HUES64 (cell line): Measurements from ENCODE around the gene UVSSA.
"Not testable (repeated sequence)": the region's sequence is repeated elsewhere in the genome, so short reads cannot be mapped to it uniquely, and the experiment has no call there.

Source experiments
- H3K27ac ChIP-seq: 2 replicates; pipeline ENCODE4 v1.7.0; 2013; ENCODE audit warnings: low read depth, low read length, inconsistent platforms
- H3K27me3 ChIP-seq: 2 replicates; pipeline ENCODE4 v1.6.1; 2013; ENCODE audit warnings: mild to moderate bottlenecking, low read length; ENCODE audit not compliant: insufficient read depth
- H3K36me3 ChIP-seq: 2 replicates; pipeline ENCODE4 v1.6.1; 2013; ENCODE audit warnings: mild to moderate bottlenecking, low read length; ENCODE audit not compliant: insufficient read depth
- H3K4me1 ChIP-seq: 2 replicates; pipeline ENCODE4 v1.6.1; 2013; ENCODE audit warnings: mild to moderate bottlenecking, low read length, moderate library complexity; ENCODE audit not compliant: insufficient read depth
- H3K4me3 ChIP-seq: 2 replicates; pipeline ENCODE4 v1.5.1; 2013; ENCODE audit warnings: mild to moderate bottlenecking, low read length, moderate library complexity
- H3K9ac ChIP-seq: 2 replicates; pipeline ENCODE4 v1.6.1; 2013; ENCODE audit warnings: mild to moderate bottlenecking, low read depth, low read length
- H3K9me3 ChIP-seq: 2 replicates; pipeline ENCODE4 v1.6.1; 2013; ENCODE audit warnings: low read depth, low read length; ENCODE audit not compliant: insufficient read depth
- WGBS: fragments of 150-250, 120-280 bp; methylation state at CpG from one replicate; pipeline ENCODE4 v1.1.7; 2013; ENCODE audit warnings: missing lambda C conversion rate; 5-methylcytosine and 5-hydroxymethylcytosine counted together

The UVSSA gene

DNA sequence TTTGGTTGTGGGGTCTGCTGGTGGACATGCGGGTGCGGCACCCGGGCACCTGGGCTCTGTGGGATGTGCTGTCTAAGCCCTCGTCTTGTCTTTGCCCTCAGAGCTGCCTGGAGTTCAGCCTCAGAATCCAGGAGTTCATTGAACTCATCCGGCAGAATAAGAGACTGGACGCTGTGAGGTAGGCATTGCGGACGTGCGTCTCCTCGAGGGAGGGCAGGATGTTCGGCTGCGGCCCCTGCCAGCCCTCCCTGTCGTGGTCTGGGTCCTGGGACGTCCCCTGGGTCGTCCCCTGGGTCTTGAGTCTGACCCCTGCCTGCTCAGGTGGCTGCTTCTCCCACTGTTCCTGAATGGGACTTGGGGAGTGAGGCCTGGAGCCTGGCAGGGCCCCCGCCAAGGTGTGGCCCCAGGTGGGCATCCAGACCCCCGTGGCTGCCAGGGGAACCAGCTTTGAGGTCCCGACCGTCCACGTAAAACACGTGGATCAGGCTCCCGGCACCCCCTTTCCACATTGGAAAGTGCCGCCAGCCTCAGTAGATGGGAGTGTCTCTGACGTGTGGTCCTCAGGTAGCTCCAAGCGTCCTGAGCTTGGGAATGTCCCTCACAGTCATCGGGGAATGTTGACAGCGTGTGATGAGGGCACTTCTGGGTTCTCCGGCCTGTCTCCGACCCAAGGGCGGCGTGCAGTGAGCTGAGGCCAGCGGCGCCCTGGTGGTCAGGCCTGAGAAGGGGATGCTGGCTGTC lies 19.3 kb upstream of the UVSSA start:
- Histone ChIP-seq H3K27ac (no peak overlapping the region), H3K4me3 (no peak overlapping the region), H3K4me1 (no peaks in the 10 kb centered on the region), H3K9me3 (no peaks in the 10 kb centered on the region), H3K9ac (no peak overlapping the region), H3K36me3 (peaks cover 65% of the 10 kb centered on the region), H3K27me3 (no peaks in the 10 kb centered on the region)
- 94% methylated on average over 33 of the region's 33 CpGs for WGBS

DNA sequence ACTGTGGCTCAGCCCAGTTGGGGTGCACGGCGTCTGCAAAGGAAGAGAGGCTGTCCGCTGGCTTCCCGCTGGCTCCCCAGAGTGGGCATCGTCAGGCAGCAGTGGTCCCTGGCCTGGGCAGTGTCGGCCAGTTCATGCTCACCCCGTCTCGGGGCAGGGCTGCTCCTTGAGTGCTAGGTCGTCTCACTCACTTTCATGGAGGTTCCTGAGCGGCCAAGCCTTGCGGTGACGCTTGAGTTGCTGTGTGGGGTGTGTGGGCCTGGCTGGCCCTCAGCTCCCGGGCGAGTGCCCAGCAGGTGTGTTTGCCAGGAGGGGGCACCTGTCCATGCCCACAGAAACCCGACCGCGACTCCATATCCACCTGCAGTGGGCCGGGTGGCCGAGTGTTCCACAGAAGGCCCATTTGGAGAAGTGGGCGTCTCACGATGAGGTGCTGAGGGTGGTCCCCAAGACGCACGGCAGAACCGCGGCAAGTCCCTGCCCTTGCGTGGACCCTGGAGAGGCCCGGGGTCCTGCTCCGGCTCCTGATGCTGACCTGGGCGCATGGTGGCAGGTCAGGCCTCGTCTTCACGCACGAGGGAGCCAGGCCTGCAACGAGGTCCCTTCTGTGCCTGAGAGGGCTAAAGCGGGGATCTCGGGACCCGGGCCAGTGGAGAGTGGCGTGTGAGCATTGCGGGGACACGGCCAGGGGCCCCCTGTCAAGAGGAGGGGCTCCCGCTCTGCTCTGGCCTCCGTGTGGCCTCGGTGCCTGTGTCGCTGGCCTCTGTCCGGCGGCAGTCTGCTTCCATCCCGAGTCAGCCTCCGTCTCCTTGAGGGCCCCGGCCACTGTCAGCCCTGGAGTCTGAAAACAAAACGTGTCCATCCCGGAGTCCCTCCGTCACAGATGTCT lies 18.5 kb upstream of the UVSSA start:
- Histone ChIP-seq H3K4me3 (no peak overlapping the region), H3K36me3 (peaks cover 66% of the 10 kb centered on the region), H3K9ac (no peak overlapping the region), H3K9me3 (no peaks in the 10 kb centered on the region), H3K27me3 (no peaks in the 10 kb centered on the region), H3K27ac (no peak overlapping the region), H3K4me1 (no peaks in the 10 kb centered on the region)
- WGBS: 96% methylated on average over 51 of the region's 51 CpGs

DNA sequence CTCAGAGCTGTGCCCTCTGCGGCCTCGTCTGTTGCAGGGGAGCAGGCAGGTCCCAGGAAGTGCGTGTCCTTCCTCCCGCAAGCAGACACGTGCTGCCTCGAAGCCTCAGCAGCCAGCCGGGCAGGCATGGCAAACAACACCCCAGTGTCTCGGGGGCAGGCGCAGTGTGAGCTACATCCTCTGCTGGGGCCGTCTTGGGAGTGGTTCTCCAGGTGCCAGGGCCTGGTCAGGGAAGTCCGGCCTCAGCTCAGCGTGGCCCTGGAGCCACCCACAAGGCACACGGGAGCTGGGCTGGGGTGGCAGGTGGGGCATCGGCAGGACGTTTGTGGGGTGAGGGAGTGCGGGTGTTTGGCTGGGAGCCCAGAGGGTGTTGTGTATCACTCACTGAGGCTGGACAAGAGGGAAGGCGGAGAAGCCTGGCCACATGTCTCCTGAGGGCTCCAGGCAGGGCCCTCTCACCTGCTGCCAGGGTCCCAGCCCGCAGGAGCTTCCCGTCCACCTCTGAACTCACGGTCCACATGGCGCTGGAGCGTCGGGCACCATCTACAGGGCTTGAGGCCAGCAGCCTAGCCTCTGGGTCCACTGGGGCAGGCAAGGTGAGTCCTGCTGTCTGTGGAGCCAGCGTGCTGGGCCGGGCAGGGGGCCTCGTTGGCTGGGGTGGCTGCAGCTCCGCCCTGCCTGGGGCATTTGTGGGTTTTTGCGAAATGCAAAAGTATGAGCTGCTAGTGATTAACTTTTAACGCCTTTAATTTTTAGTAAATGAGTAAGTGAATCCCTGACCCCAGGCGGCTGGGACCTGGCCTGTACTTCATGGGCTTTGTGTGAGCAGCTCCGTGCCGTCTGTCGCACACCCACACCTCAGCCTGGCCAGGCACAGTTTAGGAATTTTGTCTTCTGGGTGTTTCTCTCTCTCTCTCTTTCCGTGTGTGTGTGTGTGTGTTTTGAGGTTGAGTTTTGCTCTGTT lies 17.3 kb upstream of the UVSSA start:
- H3K27me3 ChIP-seq: no peaks in the 10 kb centered on the region
- H3K9me3 ChIP-seq: no peaks in the 10 kb centered on the region
- H3K9ac ChIP-seq: no peak overlapping the region
- 94% methylated on average over 33 of the region's 34 CpGs for WGBS
- no peaks in the 10 kb centered on the region for H3K4me1 ChIP-seq
- H3K27ac ChIP-seq: no peak overlapping the region
- no peak overlapping the region for H3K4me3 ChIP-seq
- H3K36me3 ChIP-seq: peaks cover 65% of the 10 kb centered on the region

DNA sequence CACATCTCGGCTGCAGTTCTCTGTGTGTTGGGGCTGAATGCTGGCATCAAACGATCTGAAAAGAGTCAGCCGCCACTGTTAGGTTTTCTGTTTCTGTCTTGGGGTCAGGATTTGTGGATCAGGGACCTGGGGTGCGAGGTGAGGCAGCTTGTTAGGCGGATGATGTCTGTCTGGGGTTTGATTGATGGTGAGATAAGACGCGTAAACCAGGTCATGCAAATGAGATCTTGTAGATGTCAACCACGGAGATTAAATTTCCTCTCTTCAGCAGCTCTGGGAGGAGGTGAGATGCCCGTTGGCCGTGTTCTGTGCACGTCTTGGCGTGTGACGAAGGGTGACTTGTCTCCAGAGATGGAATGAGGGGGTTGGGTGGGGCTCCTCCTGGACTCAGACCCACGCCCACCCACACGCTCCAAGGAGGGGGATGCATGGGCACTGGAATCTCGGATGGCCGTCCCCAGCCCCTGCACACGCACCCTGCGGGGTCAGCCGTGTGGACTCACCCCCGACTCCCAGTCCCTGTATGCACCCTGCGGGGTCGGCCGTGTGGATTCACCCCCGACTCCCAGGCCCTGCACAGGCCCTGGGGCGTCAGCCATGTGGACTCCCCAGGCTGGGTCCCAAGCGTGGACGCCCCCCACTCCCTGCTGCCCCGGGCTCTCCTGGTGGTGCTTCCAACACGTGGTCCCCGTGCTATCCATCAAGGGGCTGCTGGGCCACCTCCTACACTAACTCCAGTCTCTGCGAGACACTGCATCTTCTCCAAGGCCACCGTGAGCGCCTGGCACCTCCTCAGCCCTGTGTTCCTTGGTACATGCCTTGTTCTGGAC lies 16.0 kb upstream of the UVSSA start:
- Histone ChIP-seq H3K36me3 (peaks cover 58% of the 10 kb centered on the region), H3K9ac (no peak overlapping the region), H3K9me3 (no peaks in the 10 kb centered on the region), H3K27me3 (no peaks in the 10 kb centered on the region), H3K4me3 (no peak overlapping the region), H3K4me1 (no peaks in the 10 kb centered on the region), H3K27ac (no peak overlapping the region)
- 92% methylated on average over 34 of the region's 34 CpGs for WGBS

DNA sequence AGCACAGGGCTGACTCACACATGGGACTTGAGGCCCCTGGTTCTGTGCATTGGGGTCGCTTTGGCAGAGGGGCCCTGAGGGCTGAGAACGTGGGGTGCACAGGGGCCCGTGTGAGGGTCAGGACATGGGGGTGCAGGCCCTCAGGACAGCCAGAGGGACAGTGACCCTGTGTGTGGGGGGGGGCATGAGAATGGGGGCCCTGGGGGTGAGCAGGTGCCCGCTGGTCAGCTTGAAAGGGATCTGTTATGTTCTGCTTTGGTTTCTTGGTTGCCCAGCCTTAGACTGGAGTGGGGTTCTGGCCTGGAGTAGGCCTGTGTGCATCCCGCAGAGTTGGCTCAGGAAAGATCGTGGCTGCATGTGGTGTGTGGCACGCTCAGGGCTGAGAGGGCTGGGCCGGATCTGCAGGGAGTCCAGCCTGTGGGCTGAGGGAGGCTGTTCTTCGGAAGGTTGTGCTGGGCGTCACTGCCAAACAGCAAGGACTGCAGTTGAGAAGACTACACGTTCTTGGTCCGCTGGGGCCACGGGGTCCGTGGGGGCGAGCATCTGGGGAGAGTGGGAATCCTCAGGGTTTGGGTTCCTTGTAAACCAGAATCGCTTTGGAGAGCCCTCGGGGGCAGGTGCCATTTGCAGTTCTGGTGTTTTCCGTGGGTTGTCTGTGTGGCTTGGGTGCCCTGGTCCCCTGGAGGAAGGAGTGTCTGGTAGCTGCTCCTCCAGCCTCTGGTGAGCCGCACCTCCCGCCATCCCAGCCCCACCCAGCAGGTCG lies 15.2 kb upstream of the UVSSA start:
- peaks cover 61% of the 10 kb centered on the region for H3K36me3 ChIP-seq
- 95% methylated on average over 21 of the region's 21 CpGs for WGBS

DNA sequence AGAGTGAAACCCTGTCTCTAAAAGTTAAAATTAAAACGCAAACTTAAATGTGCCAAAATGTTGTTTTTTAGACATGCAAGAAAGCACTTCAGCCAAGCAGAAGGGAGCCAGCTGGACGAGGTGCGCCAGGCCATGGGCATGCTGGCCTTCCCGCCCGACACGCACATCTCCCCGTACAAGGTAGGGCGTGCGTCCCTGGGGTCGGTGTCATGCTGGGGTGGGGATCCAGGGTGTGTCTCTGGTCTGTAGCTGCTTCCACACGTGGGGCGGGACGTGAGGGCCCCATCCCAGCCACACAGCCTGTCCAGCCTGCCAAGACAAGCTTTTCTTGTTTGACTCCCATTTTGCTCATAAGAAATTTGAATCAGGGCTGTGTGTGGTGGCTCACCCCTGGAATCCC lies 14.3 kb upstream of the UVSSA start:
- H3K36me3 ChIP-seq: peaks cover 65% of the 10 kb centered on the region
- WGBS: 98% methylated on average over 13 of the region's 13 CpGs
- H3K9ac ChIP-seq: no peak overlapping the region
- H3K9me3 ChIP-seq: no peaks in the 10 kb centered on the region
- H3K27me3 ChIP-seq: no peaks in the 10 kb centered on the region
- no peak overlapping the region for H3K4me3 ChIP-seq
- H3K4me1 ChIP-seq: no peaks in the 10 kb centered on the region
- H3K27ac ChIP-seq: no peak overlapping the region

More for the DNA sequence above, 15.2 kb upstream of the UVSSA start:
- Histone ChIP-seq H3K4me3 (no peak overlapping the region), H3K9ac (no peak overlapping the region), H3K27ac (no peak overlapping the region), H3K9me3 (no peaks in the 10 kb centered on the region), H3K27me3 (no peaks in the 10 kb centered on the region), H3K4me1 (no peaks in the 10 kb centered on the region)

DNA sequence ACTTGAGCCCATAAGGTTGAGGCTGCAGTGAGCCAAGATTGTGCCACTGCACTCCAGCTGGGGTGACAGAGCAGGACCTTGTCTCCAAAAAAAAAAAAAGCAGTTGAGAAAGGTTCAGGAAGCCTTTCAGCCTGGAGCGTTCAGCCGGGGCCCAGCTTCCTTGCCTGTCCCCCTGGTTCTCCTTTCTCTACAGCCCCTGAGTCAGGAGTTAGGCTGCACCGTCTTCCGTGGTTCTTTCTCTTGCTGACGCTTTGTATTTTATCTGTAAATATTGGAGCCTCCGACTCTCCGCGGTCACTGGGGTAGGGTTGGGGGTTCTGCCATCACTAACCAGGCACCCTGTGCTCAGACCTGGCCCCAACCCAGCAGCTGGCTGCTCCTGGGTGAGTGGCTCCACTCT lies 13.8 kb upstream of the UVSSA start:
- no peaks in the 10 kb centered on the region for H3K27me3 ChIP-seq
- H3K9me3 ChIP-seq: no peaks in the 10 kb centered on the region
- H3K27ac ChIP-seq: no peak overlapping the region
- no peak overlapping the region for H3K9ac ChIP-seq
- H3K36me3 ChIP-seq: peaks cover 65% of the 10 kb centered on the region
- whole genome bisulfite sequencing: 97% methylated on average over 8 of the region's 8 CpGs
- no peak overlapping the region for H3K4me3 ChIP-seq
- no peaks in the 10 kb centered on the region for H3K4me1 ChIP-seq

DNA sequence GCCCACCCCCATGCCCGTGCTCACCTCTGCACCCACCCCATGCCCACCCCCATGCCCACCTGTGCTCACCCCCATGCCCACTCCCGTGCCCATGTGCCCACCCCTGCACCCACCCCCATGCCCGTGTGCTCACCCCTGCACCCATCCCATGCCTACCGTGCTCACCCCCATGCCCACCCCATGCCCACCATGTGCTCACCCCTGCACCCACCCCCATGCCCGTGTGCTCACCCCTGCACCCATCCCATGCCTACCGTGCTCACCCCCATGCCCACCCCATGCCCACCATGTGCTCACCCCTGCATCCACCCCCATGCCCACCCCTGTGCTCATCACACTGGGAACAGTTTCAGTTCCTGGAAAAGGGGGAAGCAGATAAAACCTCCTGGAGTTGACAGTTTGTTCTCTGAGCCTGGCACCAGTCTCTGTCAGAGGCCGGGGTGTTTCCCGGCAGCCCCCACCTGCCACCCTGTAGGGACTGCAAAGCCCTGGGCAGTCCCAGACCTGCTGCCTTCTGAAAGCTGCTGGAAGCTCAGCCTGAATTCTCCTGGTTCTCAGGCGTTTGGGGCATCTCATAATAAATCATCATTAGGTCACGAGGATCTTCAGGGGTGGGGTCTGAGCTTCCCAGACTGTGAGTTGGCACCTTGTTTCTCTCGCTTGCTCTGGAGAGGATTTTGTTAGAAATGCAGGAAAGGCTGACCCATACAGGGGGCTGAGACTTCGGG lies 13.0 kb upstream of the UVSSA start:
- H3K4me3 ChIP-seq, H3K27me3 ChIP-seq, H3K27ac ChIP-seq, H3K4me1 ChIP-seq, H3K9ac ChIP-seq, H3K9me3 ChIP-seq: not testable (repeated sequence)
- peaks cover 64% of the 10 kb centered on the region for H3K36me3 ChIP-seq
- 92% methylated on average over 7 of the region's 12 CpGs for WGBS

DNA sequence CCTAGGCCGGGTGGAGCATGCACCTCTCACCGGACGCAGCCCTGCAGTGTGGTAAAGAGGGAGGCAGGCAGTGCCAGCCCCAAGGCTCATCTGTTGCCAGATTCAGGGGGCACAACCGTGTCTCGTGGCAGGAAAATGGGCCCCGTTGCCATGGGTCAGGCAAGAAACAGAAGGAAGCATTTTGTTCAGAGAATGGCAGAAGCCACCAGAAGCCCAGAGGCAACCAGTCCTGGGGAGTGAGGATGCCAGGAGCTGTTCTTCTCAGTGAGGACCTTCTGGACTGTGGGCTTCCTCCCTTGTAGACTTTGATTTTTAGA lies 12.5 kb upstream of the UVSSA start:
- H3K4me3 ChIP-seq: no peak overlapping the region
- H3K9me3 ChIP-seq: no peaks in the 10 kb centered on the region
- H3K4me1 ChIP-seq: no peaks in the 10 kb centered on the region
- H3K27me3 ChIP-seq: no peaks in the 10 kb centered on the region
- H3K36me3 ChIP-seq: peaks cover 65% of the 10 kb centered on the region
- H3K27ac ChIP-seq: no peak overlapping the region
- WGBS: 94% methylated on average over 6 of the region's 6 CpGs
- no peak overlapping the region for H3K9ac ChIP-seq
